PC-3 (cell line): ENCODE data around the gene RNF38. TPM values are rescaled to one million over a fixed set of nuclear protein-coding genes. Genes with fewer than 3 reads are reported as not detected.
"Not testable (repeated sequence)": the region's sequence is repeated elsewhere in the genome, so short reads cannot be mapped to it uniquely, and the experiment has no call there.

ENCODE experiments used
- ATAC-seq: fragments of 200-7000 bp; cut with Tn5 transposase; 2 replicates; pipeline ENCODE4 v1.9.1; 2020; ENCODE audit warnings: mild to moderate bottlenecking, moderate library complexity
- Bru-seq: library from RNA; stranded (reverse); fragments of 400-500 nt; gene quantifications from one replicate; lab custom pipeline; 2021; lab: Mats Ljungman, UMichigan
- BruChase-seq, 2 experiments: library from RNA; stranded (reverse); fragments of 400-500 nt; gene quantifications; one replicate each; lab custom pipeline; 2021; lab: Mats Ljungman, UMichigan
- BruUV-seq: library from RNA; stranded (reverse); fragments of 400-500 nt; replicated peaks from 2 replicates; lab custom pipeline; 2021; lab: Mats Ljungman, UMichigan
- CTCF ChIA-PET: fragments of 300-600 bp; sonication (Branson Sonifier 250); formaldehyde crosslinking; loops from one replicate; lab custom pipeline; 2022; ENCODE audit warnings: antibody characterized with exemption; lab: Charles Lee
- POLR2A ChIA-PET: fragments of 300-600 bp; sonication (Branson Sonifier 250); formaldehyde crosslinking; loops from one replicate; lab custom pipeline; 2022; ENCODE audit warnings: antibody characterized with exemption; ENCODE audit not compliant: unreplicated experiment; lab: Charles Lee
- DNase-seq: peaks from one replicate; pipeline ENCODE4 v3.0.0-alpha.2; 2015
- H2AFZ ChIP-seq: fragments of 300-600 bp; sonication (generic); 2 replicates; pipeline ENCODE4 v1.6.0; 2016; ENCODE audit warnings: antibody characterized with exemption, low read length
- H3F3A ChIP-seq: fragments of 300-600 bp; sonication (generic); one replicate; pipeline ENCODE4 v1.6.0; 2017; ENCODE audit warnings: antibody characterized with exemption, low read length, control low read depth, mild to moderate bottlenecking; ENCODE audit not compliant: unreplicated experiment
- H3K27ac ChIP-seq: fragments of 300-600 bp; sonication (generic); 2 replicates; pipeline ENCODE4 v1.5.1; 2016; ENCODE audit warnings: mild to moderate bottlenecking, low read length
- H3K27me3 ChIP-seq: fragments of 300-600 bp; sonication (generic); 2 replicates; pipeline ENCODE4 v1.6.1; 2016; ENCODE audit warnings: low read length, mixed read lengths
- H3K36me3 ChIP-seq: fragments of 300-600 bp; sonication (generic); 2 replicates; pipeline ENCODE4 v1.6.1; 2016; ENCODE audit warnings: low read depth, mixed run types, low read length, mixed read lengths
- H3K4me1 ChIP-seq: fragments of 300-600 bp; sonication (generic); 2 replicates; pipeline ENCODE4 v1.5.1; 2016; ENCODE audit warnings: low read length; ENCODE audit not compliant: insufficient read depth
- H3K4me2 ChIP-seq: fragments of 300-600 bp; sonication (generic); 2 replicates; pipeline ENCODE4 v1.6.0; 2016; ENCODE audit warnings: low read length
- H3K4me3 ChIP-seq: fragments of 300-600 bp; sonication (generic); 2 replicates; pipeline ENCODE4 v1.5.1; 2016; ENCODE audit warnings: mild to moderate bottlenecking, low read length, mixed read lengths
- H3K79me2 ChIP-seq: fragments of 300-600 bp; sonication (generic); 2 replicates; pipeline ENCODE4 v1.6.1; 2017; ENCODE audit warnings: low read length, mixed read lengths
- H3K9ac ChIP-seq: fragments of 300-600 bp; sonication (generic); 2 replicates; pipeline ENCODE4 v1.6.0; 2016; ENCODE audit warnings: mild to moderate bottlenecking, low read length
- H3K9me2 ChIP-seq: fragments of 300-600 bp; sonication (generic); replicated peaks from 2 replicates; pipeline ENCODE4 v1.6.1; 2016; ENCODE audit warnings: mixed run types, low read length, mixed read lengths
- H3K9me3 ChIP-seq: fragments of 300-600 bp; sonication (generic); 2 replicates; pipeline ENCODE4 v1.6.1; 2016; ENCODE audit warnings: low read length, mixed read lengths
- H4K20me1 ChIP-seq: fragments of 300-600 bp; sonication (generic); 2 replicates; pipeline ENCODE4 v1.6.1; 2016; ENCODE audit warnings: low read length, mixed read lengths
- EZH2 ChIP-seq: fragments of 300-600 bp; sonication (generic); IDR thresholded peaks from one replicate; pipeline ENCODE4 v1.6.1; 2017; ENCODE audit warnings: antibody characterized with exemption, mild to moderate bottlenecking, low read length; ENCODE audit not compliant: unreplicated experiment
- EZH2phosphoT487 ChIP-seq: fragments of 300-600 bp; sonication (generic); IDR thresholded peaks from 2 replicates; pipeline ENCODE4 v1.6.1; 2018; ENCODE audit warnings: mild to moderate bottlenecking, antibody characterized with exemption, low read length, borderline replicate concordance
- intact Hi-C: fragments of 100-400 bp; cut with micrococcal nuclease; formaldehyde crosslinking; loops from 2 replicates; pipeline ENCODE4 v1.9.0; 2023
- long read RNA-seq: library from polyadenylated mRNA; unstranded; transcript quantifications from one replicate; pipeline ENCODE4 v2.0.0, GENCODE V29; 2021; ENCODE audit not compliant: unreplicated experiment
- total RNA-seq: library from RNA; depleted of rRNA; stranded (reverse); fragments of >200 nt; gene quantifications from 2 replicates; pipeline ENCODE4 v1.2.3, GENCODE V29; 2014; rRNA removed
- TF ChIP-seq, protein P1 (sequence below): fragments of 300-600 bp; sonication (generic); conservative IDR thresholded peaks from 2 replicates; pipeline ENCODE4 v1.5.1; 2017; ENCODE audit warnings: antibody characterized with exemption, low read depth, mild to moderate bottlenecking, low read length

Gene RNF38
- total RNA-seq (4.3 and 9.4 TPM in 2 replicates), Bru-seq, nascent RNA (percentile 77 among the genes with signal in this experiment), BruChase-seq, experiment 1, labeled RNA remaining after a 6-hour chase (percentile 73 among the genes with signal in this experiment), BruChase-seq, experiment 2, labeled RNA remaining after a 2-hour chase (percentile 76 among the genes with signal in this experiment)
- long read RNA-seq, full-length matches to known transcripts: 4 of 13 reads
- long read RNA-seq, partial matches to known transcripts: 3 of 13 reads
- long read RNA-seq, other reads (novel, unspliced or antisense): 6 of 13 reads

DNA sequence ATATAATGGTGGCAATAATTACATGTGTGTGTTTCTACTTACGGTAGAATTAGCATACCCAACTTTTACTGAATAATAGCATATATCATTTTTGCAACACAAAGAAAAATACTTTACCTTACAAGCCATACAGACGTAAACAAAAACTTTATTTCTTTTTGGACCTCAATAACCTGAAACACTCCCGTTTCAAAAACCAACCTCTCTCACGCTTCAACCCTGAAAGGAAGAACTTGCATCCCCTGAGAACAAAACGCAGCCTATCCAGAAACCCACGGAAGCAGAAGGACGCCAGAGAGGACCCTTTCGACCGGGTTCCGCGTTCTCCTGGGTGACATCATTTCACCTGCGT is at the start of gene RNF38:
Gene RNF38 (minus strand): TSS at position 290 of the 352 bp plus-strand sequence. CDS start 161 bp downstream, at position 129.
- H3K9me3 ChIP-seq: no peaks in the 10 kb centered on the region
- ATAC-seq (no peak), DNase-seq (no peak)
- peak within 1 kb of the TSS; percentile 87 for H2AFZ ChIP-seq
- intact Hi-C loops: loop anchor here (10.0 kb wide), 1 partner anchor 465 kb away; no protein-coding TSS in a partner anchor
- no peaks in the 10 kb centered on the region for H3F3A ChIP-seq
- no peaks in the 10 kb centered on the region for H3K27me3 ChIP-seq
- TF ChIP-seq EZH2phosphoT487 (no peak), EZH2 (no peak)
- TF ChIP-seq, protein P1, sequence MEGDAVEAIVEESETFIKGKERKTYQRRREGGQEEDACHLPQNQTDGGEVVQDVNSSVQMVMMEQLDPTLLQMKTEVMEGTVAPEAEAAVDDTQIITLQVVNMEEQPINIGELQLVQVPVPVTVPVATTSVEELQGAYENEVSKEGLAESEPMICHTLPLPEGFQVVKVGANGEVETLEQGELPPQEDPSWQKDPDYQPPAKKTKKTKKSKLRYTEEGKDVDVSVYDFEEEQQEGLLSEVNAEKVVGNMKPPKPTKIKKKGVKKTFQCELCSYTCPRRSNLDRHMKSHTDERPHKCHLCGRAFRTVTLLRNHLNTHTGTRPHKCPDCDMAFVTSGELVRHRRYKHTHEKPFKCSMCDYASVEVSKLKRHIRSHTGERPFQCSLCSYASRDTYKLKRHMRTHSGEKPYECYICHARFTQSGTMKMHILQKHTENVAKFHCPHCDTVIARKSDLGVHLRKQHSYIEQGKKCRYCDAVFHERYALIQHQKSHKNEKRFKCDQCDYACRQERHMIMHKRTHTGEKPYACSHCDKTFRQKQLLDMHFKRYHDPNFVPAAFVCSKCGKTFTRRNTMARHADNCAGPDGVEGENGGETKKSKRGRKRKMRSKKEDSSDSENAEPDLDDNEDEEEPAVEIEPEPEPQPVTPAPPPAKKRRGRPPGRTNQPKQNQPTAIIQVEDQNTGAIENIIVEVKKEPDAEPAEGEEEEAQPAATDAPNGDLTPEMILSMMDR: no peak
- peak within 1 kb of the TSS; percentile 87 for H3K4me3 ChIP-seq
- H3K4me2 ChIP-seq: peak within 1 kb of the TSS; percentile 91
- TSS peak; percentile 64 for BruUV-seq
- H3K79me2 ChIP-seq: peaks cover 49% of the 10 kb centered on the region
- H3K4me1 ChIP-seq: peaks cover 16% of the 10 kb centered on the region
- 0 out of 2 replicates have a peak, but pooled peaks cover 2% of the 10 kb centered on the region for H4K20me1 ChIP-seq
- POLR2A ChIA-PET: no interaction called here
- CTCF ChIA-PET: no interaction called here
- H3K9ac ChIP-seq: peak within 1 kb of the TSS; percentile 70
- peak within 1 kb of the TSS; percentile 78 for H3K27ac ChIP-seq
- H3K9me2 ChIP-seq: no peaks in the 10 kb centered on the region
- H3K36me3 ChIP-seq: no peaks in the 10 kb centered on the region; the same call in 1 of the 2 replicates

DNA sequence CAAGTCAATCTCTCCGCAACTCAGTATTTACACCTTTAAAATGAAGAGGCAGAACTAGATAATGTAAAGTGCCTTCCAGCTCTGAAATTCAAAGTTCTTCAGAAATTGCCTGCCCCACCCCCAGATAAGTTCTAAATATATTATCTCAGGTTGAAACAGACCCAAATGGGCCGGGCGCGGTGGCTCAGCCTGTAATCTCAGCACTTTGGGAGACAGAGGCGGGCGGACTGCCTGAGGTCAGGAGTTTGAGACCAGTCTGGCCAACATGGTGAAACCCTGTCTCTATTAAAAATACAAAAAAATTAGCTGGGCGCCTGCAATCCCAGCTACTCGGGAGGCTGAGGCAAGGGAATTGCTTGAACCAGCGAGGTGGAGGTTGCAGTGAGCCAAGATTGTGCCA is 48.5 kb upstream of the RNF38 start:
- not testable (repeated sequence) for H4K20me1 ChIP-seq

DNA sequence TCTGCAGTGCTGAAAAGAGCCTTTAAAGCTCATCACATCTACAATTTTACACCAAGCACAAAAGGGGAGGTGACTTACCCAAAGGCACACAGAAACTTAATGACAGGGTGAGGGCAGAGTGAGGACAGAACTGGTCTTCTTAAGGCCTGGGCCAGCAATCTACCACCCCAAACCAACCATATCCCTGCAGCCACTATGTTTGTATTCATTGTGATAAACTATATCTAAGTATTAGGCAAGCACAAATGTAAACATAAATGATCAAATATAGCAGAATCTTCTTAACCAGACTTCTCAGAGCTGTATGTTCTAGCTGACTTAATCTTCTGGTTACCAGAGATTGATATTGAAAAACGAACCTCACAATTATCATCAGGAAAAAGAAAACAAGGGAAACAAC is 47.9 kb upstream of the RNF38 start:
- Histone ChIP-seq H3K27me3 (no peaks in the 10 kb centered on the region), H3F3A (no peaks in the 10 kb centered on the region), H3K9me3 (no peaks in the 10 kb centered on the region), H3K4me1 (peaks cover 15% of the 10 kb centered on the region), H3K9me2 (no peaks in the 10 kb centered on the region), H2AFZ (no peak overlapping the region), H3K9ac (no peak overlapping the region), H3K27ac (no peak overlapping the region), H3K36me3 (no peaks in the 10 kb centered on the region), H4K20me1 (no peaks in the 10 kb centered on the region), H3K4me2 (no peak overlapping the region), H3K4me3 (no peak overlapping the region), H3K79me2 (peaks cover 2% of the 10 kb centered on the region; the same call in 1 of the 2 replicates)
- ChIA-PET POLR2A (no interaction called here), CTCF (interaction anchor here (1.9 kb wide), 1 partner anchor 41 kb away, joined by 10 read pairs; no protein-coding TSS in a partner anchor)
- DNase-seq (no peak), ATAC-seq (no peak)
- intact Hi-C loops: no loop called here
- no peak for TF ChIP-seq EZH2
- no peak for TF ChIP-seq EZH2phosphoT487
- TF ChIP-seq, protein P1: no peak
- no TSS peak for BruUV-seq

More for the DNA sequence above, 48.5 kb upstream of the RNF38 start:
- H2AFZ ChIP-seq, H3K27me3 ChIP-seq, intact Hi-C loops, H3K4me2 ChIP-seq, H3F3A ChIP-seq, H3K79me2 ChIP-seq, H3K9me2 ChIP-seq, DNase-seq, POLR2A ChIA-PET, ATAC-seq, H3K9me3 ChIP-seq, H3K4me3 ChIP-seq, H3K27ac ChIP-seq, H3K36me3 ChIP-seq, BruUV-seq, H3K9ac ChIP-seq: not testable (repeated sequence)
- peaks cover 10% of the 10 kb centered on the region for H3K4me1 ChIP-seq
- CTCF ChIA-PET: interaction anchor here (1.9 kb wide), 1 partner anchor 41 kb away, joined by 10 read pairs; no protein-coding TSS in a partner anchor

DNA sequence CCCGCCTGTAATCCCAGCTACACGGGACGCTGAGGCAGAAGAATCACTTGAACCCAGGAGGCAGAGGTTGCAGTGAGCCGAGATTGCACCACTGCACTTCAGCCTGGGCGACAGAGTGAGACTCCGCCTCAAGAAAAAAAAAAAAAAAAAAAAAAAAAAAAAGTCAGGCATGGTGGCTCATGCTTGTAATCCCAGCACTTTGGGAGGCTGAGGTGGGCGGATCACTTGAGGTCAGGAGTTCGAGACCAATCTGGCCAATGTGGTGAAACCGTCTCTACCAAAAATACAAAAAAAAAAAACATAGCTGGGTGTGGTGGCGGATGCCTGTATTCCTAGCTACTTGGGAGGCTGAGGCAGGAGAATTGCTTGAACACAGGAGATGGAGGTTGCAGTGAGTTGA is 46.6 kb upstream of the RNF38 start:
- H3K27me3 ChIP-seq, H3K9ac ChIP-seq, H2AFZ ChIP-seq, H3K9me2 ChIP-seq, intact Hi-C loops, H4K20me1 ChIP-seq, DNase-seq, H3K36me3 ChIP-seq, H3K27ac ChIP-seq, H3K4me2 ChIP-seq, POLR2A ChIA-PET, H3K9me3 ChIP-seq, ATAC-seq, H3K79me2 ChIP-seq, H3F3A ChIP-seq, H3K4me3 ChIP-seq, CTCF ChIA-PET, BruUV-seq: not testable (repeated sequence)
- H3K4me1 ChIP-seq: peaks cover 17% of the 10 kb centered on the region
